Activated T-cell treated with anti-CD3 and anti-CD28 coated beads for 1 hour (primary cell): ENCODE results near the gene CHD2.
"Not testable (repeated sequence)": the region's sequence is repeated elsewhere in the genome, so short reads cannot be mapped to it uniquely, and the experiment has no call there.

ENCODE experiments used
- DNase-seq: peaks from one replicate; pipeline ENCODE4 v3.0.0-alpha.2; 2020; ENCODE audit warnings: low read depth

The CHD2 gene

DNA sequence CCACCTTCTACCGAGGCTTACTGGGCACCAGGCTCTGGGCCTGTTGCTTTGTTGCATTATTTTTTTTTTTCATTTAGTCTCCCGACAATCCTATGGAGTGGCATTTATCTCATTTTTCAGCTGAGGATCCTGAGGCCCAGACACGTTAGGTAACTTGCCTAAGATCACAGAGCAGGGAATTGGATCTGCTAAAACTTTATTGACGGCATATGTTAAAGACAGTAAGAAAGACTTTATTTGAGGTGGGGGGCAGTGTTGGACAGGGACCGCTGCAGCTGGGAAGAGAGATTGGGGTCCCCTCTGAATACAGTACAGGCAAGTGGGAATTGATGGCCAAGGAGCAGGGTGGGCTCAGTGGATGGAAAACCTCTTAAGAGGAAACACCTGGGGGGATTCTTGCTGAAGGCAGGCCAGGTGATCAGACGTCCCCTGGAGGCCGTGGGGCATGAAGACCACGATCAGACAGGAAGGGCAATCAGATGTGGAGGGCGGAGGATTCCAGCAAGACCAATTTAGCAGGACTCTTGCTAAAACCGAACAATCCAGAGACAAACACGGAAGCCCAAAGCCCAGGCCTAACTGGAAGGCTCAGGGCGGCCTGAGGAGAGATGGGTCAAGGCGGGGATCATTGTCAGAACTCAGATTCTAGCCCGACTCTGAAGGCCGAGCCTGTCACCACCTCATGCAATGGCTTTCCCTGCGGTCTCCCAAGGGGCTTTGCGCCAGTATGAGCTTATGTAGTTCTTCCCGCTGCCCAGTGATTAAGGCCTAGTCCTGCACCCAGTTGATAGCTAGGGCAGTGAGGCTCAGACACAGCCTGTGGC lies 135.2 kb downstream of the CHD2 start:
- DNase-seq = no peak

DNA sequence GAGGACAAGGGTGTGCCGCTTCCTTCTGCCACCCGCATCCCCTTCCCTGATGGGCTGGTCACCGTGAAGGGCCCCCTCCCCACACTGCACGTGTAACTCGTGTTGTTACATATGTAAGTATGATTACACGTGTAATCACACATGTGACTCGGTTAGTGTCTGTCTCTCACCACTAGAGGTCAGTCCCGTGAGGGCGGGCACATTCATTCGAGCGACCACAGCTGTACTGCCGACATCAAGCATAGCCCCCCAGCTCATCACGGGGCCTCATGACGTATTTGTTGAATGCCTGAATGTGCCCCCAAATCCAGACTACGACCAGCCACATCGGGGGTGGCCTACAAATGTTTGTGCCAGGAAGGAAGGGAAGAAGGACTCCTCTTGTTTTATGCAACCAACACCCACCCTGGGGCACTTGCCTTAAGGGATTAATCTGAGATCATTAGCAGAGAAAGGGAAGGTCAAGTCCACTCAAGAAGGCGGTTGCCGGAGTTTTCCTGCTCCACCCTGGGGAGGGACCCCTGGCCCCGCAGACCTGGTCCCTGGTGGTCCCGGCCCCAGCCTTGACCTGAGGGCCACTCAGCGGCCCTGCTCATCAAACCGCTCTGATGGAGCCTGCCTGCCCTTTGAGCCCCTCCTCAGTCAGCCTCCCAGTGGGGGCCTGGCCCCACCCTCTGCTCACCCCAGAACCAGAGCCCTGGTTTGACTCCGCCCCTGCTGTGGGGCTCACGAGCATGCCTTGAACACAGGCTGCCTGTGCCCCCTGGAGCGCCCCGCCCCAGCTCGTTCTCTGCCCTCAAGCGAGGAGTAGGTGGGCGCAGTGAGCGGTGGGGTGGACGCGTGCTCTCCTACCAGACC lies 136.1 kb downstream of the CHD2 start:
- DNase-seq = no peak

DNA sequence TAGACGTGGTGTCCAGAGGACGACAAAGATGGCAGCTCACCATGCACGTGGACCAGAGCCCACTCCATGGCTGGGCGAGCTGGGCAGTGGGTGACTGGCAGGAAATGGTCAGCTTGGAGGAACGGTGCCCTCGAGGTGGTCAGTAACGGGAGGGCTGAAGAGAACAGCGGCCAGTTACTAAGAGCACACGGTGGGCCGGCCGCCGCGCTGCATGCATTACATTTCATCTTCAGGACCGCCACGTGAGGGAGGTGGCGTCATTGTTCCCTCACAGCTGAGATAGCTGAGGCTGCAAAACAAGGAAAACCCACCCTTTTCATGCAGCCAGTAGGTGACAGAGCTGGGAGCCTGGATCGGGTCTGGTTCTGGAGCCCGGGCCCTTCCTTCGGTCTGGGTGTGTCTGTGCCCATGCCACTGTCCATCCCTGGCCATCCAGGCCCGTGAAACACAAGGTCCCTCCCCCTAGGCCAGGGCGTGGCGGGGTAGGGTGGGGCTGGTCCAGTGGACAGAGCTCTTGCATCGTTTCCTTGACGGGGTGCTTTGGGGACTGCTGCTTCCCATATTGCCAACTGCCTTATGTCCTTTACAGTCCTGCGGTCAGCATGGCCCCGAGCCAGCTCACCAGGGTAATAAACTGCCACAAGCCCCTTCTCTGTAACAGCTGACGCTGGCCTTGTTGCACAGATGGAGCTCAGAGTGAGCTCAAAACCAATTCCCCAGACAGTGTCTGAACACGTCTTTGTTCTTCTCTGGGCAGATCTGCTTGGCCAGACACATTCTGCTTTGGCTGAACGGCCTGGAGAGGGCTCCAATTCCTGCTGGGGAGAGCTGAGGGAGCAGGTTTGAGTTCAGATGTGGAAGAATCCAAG lies 137.1 kb downstream of the CHD2 start:
- DNase-seq = no peak

DNA sequence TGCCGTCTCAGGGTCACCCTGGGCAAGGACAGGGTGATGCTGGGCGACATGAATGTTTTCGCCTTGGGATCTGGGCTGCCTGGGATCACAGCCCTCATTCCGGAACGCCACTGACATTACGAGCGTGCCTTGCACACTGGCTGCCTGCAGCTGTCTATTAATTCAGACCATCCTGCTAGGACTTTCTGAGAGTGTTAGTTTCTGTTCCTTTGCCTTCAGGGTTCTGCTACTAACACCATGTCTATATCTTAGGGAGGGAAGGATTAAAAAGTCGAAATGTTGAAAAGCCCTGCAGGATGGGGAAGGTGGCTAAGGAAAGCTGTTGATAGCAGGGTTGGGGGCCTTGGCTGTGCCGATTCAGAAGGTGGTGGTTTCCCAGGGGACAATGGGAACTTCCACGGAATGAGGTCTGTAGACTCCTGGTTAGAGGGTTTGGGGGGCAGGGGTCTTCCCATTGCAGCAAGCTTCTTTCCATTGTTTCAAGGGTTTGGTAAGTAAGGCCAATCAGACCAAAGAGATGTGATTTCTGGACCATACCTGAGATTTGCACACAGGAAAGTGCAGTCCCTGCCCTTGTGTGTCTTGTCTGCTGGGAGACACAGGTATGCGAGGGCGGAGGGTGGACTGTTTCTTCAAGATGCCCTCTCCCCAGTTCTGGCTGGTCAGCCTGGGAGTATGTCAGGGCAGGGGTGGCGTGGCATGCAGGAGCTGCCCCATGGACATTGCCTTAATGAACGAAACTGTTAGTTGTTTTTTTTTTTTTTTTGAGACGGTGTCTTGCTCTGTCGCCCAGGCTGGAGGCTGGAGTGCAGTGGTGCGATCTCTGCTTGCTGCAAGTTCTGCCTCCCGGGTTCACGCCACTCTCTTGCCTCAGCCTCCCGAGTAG lies 137.9 kb downstream of the CHD2 start:
- no peak for DNase-seq

DNA sequence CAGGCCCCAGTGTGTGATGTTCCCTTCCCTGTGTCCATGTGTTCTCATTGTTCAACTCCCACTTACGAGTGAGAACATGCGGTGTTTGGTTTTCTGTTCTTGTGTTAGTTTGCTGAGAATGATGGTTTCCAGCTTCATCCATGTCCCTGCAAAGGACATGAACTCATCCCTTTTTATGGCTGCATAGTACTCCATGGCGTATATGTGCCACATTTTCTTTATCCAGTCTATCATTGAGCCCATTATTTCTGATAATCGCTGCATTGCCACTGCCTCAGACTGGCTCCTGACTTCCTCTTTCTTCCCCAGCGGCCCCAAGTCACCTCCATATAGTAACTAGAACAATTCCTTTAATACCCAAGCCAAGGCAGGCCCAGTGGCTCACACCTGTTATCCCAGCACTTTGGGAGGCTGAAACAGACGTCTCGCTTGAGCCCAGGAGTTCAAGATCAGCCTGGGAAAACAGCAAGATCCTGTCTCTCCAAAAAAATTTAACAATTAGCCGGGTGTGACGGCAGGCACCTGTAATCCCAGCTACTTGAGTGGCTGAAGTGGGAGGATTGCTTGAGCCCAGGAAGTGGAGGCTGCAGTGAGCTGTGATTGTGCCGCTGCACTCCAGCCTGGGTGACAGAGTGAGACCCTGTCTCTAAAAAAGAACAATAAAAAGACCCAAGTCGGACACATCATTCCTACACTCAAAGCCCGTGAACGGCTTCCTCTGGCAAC lies 139.6 kb downstream of the CHD2 start:
- DNase-seq = not testable (repeated sequence)

DNA sequence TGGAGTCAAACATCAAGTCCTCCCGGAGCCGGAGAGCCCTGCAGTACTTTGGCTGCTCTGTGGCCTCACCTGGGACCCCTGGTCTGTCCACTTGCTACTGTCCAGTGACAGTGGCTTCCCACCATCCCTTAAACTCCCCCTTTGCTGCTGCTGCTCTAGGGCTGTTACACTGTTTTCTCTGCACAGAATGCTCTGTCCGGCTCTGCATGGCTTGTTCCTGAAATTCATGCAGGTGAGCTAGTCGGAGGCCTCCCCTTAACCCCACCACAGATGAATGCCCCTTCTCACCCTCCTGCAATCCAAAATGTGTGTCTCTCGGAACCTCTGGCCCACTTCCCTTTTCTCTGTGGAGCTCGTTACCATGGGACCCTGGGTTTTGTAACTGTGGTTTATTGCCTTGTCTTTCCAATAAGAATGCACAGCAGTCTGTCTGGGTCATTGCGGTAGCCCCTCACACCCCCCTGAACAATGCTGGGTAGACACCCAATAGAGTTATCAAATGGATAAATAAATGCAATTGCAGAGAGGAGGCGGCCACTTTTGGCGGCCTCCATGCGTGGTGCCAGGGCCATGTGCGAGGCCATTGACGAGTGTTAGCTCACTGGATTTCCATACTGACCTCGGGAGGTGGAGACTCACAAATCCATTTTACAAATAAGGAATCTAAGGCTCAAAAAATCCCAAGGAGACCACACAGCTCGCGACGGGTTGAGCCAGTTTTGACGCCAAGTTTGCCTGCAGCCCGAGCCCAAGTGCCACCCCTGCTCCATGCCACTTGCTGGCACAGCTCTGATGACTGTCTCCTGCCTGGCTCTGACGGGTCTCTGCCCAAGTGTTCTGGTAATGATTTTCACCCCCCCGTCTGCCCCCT lies 140.4 kb downstream of the CHD2 start:
- DNase-seq = no peak

DNA sequence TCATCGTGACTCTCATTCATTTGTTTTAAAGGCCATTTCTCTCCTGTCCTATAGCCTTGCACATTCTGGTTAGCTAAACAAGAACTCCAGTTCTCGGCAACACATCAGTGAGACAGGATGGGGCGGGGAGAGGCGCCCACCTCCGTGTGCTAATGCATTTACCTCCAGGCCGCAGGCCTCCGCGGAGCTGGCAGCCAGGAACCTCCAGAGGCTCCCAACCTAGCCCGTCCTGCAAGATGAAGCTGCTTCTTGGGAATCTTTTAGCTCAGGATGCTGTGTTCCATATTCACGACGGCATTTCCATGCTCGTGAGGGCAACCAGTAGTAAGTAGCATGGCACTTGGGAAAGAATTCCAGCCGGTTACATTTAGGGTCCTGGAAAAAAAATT lies 141.0 kb downstream of the CHD2 start:
- no peak for DNase-seq

DNA sequence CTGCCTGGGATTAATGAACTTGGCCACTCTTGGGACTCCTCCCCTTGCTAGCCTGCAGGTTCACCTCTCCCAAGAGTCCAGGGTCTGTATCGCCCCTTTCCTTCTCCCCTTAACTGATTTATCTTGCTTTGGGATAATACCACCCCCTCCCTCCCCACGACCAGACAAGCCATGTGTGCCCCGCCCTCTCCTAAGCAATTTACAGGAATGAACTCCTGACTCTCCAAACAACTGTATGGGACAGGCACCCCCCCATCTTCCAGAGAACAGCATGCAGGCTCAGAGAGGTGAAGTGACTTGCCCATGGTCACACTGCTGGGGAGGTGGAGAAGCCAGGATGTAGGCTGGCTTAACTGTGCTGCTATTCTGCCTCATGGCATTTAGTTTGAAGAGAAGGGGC lies 142.1 kb downstream of the CHD2 start:
- no peak for DNase-seq

DNA sequence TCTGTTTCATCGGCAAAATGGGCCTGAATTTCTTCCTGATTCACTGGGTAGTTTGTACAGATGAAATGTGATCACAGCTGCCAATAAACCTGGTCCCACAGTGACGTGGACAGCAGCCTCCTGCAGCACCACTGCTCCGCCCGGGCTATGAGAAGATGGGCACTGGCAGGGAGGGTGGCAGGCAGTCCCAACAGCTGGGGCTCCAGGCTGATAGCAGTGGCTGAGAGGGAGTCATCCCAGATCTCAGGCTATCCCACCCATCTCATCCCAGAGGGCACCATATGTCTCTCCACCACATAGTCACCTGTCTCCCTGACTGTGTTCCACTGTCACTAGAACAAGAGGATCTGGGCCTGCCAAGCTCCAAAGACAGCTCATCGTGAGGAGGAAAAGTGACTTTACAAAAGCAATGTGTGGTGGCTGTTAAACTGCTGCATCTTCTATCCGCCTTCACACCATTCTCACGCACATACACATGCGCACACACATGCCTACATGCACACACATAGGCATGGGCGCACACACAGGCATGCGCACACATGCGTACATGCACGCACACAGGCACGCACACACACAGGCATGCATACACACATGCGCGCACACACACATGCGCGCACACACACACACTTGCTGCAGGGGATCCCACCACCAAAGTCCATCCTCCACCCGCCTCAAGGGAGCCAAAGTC lies 142.7 kb downstream of the CHD2 start:
- DNase-seq = no peak

DNA sequence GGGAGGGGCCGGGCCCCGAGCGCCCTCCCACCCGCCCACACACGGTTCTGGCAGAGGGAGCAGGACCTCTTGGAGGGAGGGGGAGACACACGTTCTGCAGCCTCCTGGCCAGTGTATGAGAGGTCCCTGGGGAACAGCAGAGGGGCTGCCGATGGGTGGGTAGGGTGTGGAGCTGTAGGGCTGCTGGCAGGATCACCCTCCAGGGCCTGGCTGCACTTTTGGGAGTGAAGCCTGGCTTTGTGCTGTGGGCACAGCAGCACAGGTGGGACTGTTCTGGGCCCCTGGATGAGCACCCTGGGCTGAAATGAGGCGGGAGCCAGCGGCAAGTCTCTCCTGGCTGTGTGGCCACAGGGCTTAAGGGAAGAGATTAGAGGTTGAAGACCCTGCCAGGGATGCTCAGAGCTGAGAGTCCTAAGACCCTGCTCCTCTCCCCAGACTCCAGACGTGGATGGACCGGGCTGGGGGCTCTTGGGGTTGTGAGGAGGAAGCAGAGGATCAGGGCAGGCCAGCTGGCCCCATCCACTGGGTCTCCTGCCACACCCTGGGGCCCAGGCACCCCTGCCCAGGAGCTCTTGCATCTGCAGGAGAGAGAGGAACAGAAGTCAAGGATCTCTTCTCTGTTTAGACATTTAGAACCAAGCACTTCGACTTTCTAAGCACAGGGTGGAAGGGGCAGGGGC lies 143.6 kb downstream of the CHD2 start:
- no peak for DNase-seq

DNA sequence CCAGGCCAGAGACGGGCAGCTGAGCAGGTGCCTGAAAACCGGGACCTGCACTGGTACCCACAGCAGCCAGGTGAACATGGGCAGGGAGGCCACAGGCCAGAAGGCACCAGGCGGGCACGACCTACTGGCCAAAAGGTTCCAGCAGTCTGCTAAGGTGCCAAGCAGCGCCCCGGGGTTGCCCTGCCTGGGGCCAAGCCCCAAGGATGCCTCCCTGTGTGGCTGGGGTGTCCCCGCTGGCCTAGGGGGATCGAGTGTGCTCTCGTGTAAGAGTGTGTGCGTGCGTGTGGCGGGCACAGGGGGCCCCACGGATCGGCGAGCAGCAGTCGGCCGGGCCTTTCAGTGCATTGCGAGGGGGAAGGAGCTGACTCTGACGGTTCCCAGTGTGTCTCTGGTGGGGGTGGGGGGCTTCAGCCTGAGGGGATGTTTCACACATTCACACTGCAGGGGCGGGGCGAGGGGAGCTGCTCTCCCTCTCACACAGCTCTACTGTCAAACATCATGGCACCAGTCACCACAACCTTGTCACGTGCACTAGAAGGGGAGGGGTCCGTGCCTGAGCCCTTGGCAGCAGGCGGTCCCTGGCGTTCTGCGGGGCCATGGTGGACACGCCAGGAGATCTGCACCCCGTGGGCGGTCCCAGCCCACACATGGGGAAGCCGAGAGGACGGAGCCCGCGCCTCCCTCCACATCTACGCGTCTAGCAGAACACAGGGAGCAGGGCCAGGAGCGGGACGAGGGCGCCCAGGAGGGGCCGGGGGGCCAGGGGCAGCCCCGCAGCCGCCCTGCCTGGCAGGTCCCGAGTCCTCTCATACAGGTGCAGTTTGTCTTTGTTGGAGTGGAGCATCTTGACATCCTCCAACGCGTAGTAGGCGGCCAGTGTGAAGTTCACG lies 144.4 kb downstream of the CHD2 start:
- DNase-seq = no peak

DNA sequence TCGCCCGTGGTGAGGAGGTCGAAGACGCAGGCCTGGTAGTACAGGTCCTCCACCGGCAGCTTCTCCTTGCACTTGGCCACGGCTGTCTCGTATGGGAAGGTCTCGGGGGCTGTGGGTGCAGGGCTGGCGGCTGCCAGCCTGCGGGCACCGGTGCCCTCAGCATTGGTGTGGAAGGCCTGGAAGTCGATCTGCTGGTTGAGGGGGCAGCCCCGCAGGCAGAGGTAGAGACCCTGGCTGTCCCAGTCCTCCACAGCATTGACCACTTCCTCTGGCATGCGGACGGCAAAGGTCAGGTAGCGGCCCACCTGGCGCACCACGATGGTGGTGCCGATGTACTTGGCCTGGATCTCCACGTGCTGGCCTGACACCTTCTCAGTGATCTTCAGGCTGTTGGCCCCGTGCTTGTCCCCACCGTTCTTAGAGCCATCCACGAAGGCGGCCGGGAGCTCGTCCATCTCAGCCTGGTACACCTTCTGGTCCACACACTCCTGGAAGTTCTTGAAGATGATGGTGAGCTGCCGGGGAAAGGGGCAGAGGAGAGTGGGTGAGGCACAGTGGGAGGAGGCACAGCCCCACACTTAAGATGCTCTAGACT lies 145.2 kb downstream of the CHD2 start:
- no peak for DNase-seq

DNA sequence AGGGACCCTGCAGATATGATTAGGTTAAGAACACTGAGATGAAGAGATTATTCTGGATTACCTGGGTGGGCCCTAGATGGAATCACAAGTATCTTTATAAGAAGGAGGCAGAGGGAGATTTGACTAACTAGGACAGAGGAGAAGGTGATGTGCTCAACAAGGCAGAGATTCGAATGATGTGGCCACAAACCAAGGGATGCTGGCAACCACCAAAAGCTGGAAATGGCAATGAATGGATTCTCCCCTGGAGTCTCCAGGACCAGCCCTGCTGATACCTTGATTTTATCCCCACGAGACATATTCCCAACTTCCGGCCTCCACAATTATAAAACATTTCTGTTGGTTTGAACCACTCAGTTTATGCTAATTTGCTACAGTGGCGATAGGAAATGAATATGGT lies 146.0 kb downstream of the CHD2 start:
- DNase-seq = no peak

DNA sequence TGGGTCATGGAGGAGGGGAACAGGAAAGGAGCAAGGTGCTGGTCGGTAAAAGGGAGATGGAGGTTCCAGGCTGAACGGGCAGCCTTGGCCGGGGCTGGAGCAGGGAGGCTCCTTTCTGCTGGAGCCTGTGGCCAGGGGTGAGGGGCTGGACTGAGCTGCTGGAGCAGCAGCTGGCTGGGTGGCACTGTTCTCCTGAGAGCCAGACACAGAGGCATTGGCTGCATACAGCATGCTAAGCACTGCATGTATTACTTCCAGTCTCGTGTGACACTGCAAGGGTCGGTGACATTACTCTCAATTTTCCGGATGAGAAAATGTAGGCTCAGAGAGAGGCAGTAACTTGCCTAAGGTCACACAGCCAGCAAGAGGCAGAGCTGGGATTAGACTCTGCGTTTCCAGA lies 146.6 kb downstream of the CHD2 start:
- DNase-seq = no peak

DNA sequence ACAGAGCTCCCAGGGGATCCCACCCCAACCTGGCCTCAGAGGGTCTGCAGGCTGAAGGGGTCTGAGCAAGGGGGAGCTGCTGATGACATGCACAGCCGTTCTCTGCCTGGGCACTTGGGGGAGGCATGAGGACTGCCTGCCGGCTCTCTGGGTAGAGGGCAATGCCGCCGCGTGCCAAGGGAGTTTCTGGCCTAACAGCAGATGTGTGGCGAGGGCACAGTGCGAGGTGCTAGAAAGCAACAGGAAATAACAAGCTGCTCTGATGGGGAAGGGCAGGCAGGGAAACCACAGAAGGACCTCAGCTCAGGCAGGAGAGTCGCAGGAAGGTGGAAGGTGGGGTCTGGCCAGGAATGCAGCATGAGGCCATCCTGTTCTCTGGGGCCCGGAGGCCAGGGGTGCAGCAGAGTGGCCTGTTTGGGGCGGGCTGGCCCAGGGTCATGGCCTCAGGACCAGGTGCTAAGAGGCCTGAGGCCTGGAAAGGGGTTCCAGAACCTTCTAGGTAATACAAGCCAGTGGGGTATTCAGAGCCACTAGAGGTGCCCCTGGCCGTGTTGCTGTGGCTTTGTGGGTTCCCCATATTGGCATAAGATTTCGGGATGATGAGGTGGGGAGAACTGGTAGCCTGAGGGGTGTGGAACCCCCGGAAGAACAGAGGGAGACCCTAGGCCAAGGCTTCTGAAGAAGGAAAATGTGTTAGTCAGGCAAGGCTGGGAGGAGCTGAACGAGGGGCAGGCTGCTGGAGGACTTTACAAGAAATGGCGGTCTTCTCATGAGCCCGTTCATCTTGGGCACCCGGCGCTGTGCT lies 147.7 kb downstream of the CHD2 start:
- DNase-seq = no peak

DNA sequence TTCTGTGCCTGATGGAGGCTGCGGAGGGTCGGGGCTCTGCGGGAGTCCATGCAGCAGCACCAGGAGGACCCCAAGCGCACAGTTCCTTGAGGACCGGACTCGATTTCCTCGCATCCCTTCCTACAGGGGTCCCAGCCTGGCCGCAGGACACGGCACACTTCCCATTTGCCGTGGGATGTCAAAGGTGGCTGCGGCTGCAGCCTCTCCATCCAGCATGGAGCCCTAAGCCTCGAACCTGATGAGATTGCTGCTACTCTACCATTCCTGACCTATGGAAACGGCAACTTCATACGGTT lies 148.2 kb downstream of the CHD2 start:
- no peak for DNase-seq
